Measurements from ENCODE around the gene CDC73.

CDC73 gene

DNA sequence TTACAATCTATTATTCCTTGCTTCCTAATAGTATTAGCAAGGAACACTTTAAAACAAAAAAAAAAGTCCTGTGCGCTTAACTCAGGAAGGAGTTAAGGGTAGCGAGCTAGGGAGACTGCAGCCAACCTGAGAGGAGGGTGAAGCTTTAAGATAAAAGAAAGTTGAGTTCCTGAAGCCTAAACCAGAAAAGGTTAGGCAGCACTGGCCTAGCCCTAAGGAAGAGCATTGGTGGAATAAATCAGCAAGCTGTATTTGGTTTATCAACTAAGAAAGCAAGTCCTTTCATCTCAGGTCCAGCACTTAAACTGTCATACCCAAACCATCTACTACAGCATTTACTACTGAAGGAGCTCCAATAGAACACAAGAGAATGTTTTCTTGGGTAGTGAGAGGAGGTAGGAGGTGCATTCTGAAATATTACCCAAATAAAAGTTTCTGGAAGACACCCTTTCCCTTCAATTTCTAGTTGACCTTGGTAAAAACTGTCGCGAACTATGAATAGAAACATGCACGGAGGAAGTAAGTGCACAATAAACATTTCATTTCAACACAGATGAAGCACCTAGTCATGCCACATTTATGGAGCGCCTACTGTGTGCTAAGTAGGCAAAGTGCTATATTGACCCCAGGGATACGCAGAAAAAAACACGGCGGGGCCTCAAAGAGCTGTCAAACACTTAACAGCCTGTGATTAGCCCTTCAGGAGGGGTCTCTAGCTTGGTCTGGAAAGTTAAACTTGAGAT, 17.9 kb upstream of the CDC73 start:
- TF ChIP-seq, protein P1, sequence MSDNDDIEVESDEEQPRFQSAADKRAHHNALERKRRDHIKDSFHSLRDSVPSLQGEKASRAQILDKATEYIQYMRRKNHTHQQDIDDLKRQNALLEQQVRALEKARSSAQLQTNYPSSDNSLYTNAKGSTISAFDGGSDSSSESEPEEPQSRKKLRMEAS (IDR thresholded peaks at IDR 0.05), result no peak
- no peak for TF ChIP-seq TAF1 (IDR thresholded peaks at IDR 0.05; ENCODE audit: low read depth)
- TF ChIP-seq CREB1 (IDR thresholded peaks at IDR 0.05; ENCODE audit: low read depth), result no peak
- no peak for TF ChIP-seq EP300 (IDR thresholded peaks at IDR 0.05; ENCODE audit: borderline replicate concordance)
- TF ChIP-seq FOXM1 (IDR thresholded peaks at IDR 0.05; ENCODE audit: borderline replicate concordance, low read depth), result no peak
- TF ChIP-seq TEAD4 (IDR thresholded peaks at IDR 0.05), result no peak
- TF ChIP-seq ZBTB7A (IDR thresholded peaks at IDR 0.05; ENCODE audit: low read depth), result no peak
- TF ChIP-seq RAD21 (IDR thresholded peaks at IDR 0.05; ENCODE audit: low read depth), result no peak
- no peak for TF ChIP-seq CEBPB (IDR thresholded peaks at IDR 0.05)
- no peak for TF ChIP-seq YY1 (IDR thresholded peaks at IDR 0.05; ENCODE audit: low read depth)
- TF ChIP-seq, protein P2, sequence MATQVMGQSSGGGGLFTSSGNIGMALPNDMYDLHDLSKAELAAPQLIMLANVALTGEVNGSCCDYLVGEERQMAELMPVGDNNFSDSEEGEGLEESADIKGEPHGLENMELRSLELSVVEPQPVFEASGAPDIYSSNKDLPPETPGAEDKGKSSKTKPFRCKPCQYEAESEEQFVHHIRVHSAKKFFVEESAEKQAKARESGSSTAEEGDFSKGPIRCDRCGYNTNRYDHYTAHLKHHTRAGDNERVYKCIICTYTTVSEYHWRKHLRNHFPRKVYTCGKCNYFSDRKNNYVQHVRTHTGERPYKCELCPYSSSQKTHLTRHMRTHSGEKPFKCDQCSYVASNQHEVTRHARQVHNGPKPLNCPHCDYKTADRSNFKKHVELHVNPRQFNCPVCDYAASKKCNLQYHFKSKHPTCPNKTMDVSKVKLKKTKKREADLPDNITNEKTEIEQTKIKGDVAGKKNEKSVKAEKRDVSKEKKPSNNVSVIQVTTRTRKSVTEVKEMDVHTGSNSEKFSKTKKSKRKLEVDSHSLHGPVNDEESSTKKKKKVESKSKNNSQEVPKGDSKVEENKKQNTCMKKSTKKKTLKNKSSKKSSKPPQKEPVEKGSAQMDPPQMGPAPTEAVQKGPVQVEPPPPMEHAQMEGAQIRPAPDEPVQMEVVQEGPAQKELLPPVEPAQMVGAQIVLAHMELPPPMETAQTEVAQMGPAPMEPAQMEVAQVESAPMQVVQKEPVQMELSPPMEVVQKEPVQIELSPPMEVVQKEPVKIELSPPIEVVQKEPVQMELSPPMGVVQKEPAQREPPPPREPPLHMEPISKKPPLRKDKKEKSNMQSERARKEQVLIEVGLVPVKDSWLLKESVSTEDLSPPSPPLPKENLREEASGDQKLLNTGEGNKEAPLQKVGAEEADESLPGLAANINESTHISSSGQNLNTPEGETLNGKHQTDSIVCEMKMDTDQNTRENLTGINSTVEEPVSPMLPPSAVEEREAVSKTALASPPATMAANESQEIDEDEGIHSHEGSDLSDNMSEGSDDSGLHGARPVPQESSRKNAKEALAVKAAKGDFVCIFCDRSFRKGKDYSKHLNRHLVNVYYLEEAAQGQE (IDR thresholded peaks at IDR 0.05; ENCODE audit: low read depth), result no peak
- no peak for TF ChIP-seq EGR1 (IDR thresholded peaks at IDR 0.05)
- no peak for TF ChIP-seq TCF12 (IDR thresholded peaks at IDR 0.05; ENCODE audit: low read depth)
- TF ChIP-seq, protein P3, sequence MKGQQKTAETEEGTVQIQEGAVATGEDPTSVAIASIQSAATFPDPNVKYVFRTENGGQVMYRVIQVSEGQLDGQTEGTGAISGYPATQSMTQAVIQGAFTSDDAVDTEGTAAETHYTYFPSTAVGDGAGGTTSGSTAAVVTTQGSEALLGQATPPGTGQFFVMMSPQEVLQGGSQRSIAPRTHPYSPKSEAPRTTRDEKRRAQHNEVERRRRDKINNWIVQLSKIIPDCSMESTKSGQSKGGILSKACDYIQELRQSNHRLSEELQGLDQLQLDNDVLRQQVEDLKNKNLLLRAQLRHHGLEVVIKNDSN (IDR thresholded peaks at IDR 0.05), result no peak

DNA sequence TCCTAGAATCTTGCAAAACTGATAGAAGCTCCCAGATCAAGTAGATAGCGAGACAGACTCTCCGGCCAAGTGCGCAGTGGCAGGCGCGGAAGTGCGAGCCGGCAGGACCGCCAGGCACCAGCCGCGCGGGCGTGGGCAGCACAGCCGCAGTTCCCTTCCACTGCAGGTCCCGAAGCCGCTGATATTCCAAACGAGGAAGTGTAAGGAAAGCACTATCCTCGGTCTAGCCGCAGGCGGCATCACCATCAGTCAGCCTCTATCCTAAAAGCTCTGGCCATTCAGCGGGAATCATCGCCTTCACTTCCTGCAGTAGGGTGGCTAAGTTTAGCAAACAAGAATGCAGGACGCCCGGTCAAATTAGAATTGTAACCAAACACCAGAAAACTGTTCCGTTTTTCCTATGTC, 17.3 kb upstream of the CDC73 start:
- TF ChIP-seq CREB1 (IDR thresholded peaks at IDR 0.05; ENCODE audit: low read depth) (no peak), TEAD4 (IDR thresholded peaks at IDR 0.05) (0 out of 2 replicates have a peak, but pooled peaks have one; percentile 4)
- TF ChIP-seq, protein P2 (IDR thresholded peaks at IDR 0.05; ENCODE audit: low read depth), result no peak

DNA sequence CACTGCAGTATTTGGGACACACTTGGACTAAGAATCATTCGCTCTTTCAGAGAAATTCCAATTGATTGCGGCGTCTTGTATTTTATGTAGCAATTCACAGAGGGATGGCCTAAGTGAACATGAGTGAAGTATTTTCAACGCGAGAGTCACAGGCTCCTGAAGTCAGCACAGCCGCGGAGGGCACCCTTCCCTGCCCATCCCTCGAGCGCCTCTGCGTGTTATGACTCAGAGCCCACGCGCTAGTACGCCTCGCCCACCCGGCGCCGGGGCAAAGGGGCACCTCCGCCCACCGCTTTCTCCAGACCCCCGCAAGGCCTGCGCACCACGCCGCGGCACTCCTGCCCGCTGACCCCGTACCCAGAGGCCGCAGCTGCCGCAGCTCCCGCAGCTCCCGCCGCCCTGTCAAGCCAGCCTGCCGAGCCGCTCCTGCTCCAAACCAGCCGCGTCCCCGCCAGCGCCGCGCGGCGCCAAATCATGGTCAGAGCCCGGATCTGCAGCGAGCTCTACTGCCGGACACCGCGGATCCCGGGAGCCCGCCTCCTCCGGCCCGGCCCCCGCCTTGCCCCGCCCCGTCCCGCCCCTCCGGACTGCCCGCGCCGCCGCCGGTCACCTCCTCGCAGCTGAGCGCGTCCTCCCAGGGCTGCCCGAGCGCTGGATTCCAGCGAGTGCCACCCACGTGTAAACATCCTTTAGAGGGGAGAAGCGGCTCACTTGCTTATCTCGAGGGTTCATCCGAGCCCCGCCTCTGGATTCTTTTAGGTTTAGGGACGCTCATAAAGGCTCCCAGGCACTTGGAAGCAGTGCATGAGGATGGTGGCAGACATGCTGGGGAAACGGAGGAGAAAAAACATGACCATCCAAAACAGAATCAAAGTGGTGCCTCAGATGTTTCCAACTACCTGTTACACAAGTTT, 16.7 kb upstream of the CDC73 start, which contains the start of gene GLRX2:
Gene GLRX2 (minus strand): TSS at position 508 of the 914 bp plus-strand sequence. CDS start 32 bp downstream, at position 476.
- TF ChIP-seq RAD21 (IDR thresholded peaks at IDR 0.05; ENCODE audit: low read depth), result peak; percentile 40
- TF ChIP-seq, protein P1 (IDR thresholded peaks at IDR 0.05), result peak; percentile 80
- peak; percentile 47 for TF ChIP-seq EGR1 (IDR thresholded peaks at IDR 0.05)
- TF ChIP-seq TAF1 (IDR thresholded peaks at IDR 0.05; ENCODE audit: low read depth), result peak; percentile 88
- peak; percentile 61; the same call in 1 of the 2 replicates for TF ChIP-seq ZBTB7A (IDR thresholded peaks at IDR 0.05; ENCODE audit: low read depth)
- TF ChIP-seq, protein P2 (IDR thresholded peaks at IDR 0.05; ENCODE audit: low read depth), result no peak
- TF ChIP-seq TEAD4 (IDR thresholded peaks at IDR 0.05), result peak; percentile 65
- TF ChIP-seq CEBPB (IDR thresholded peaks at IDR 0.05), result no peak
- no peak for TF ChIP-seq FOXM1 (IDR thresholded peaks at IDR 0.05; ENCODE audit: borderline replicate concordance, low read depth)

DNA sequence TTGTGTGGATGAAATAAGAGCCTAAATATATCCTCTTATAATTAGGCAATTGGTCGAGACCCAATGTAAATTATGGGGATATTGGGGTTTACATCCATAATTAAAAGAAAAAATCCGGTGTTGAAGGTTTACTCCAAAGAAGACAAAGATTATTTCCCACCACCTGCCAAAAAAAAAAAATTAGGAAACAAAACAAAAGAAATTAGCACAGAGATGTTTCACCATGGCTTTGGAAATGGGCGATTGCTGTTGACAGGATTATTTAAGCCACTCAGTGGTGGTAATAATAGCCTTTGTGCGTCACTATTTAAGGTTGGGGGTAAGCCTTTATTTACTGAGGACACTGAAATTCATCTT, 16.0 kb upstream of the CDC73 start:
- TF ChIP-seq EP300 (IDR thresholded peaks at IDR 0.05; ENCODE audit: borderline replicate concordance), result no peak
- no peak for TF ChIP-seq TEAD4 (IDR thresholded peaks at IDR 0.05)
- no peak for TF ChIP-seq RAD21 (IDR thresholded peaks at IDR 0.05; ENCODE audit: low read depth)
- TF ChIP-seq, protein P3 (IDR thresholded peaks at IDR 0.05), result no peak
- TF ChIP-seq CEBPB (IDR thresholded peaks at IDR 0.05), result no peak
- no peak for TF ChIP-seq EGR1 (IDR thresholded peaks at IDR 0.05)
- no peak for TF ChIP-seq TCF12 (IDR thresholded peaks at IDR 0.05; ENCODE audit: low read depth)
- TF ChIP-seq YY1 (IDR thresholded peaks at IDR 0.05; ENCODE audit: low read depth), result no peak
- TF ChIP-seq ZBTB7A (IDR thresholded peaks at IDR 0.05; ENCODE audit: low read depth), result no peak
- TF ChIP-seq, protein P2 (IDR thresholded peaks at IDR 0.05; ENCODE audit: low read depth), result no peak
- no peak for TF ChIP-seq NFIC (IDR thresholded peaks at IDR 0.05)
- TF ChIP-seq TAF1 (IDR thresholded peaks at IDR 0.05; ENCODE audit: low read depth), result no peak
- TF ChIP-seq, protein P1 (IDR thresholded peaks at IDR 0.05), result no peak
- no peak for TF ChIP-seq FOXM1 (IDR thresholded peaks at IDR 0.05; ENCODE audit: borderline replicate concordance, low read depth)
- no peak for TF ChIP-seq CREB1 (IDR thresholded peaks at IDR 0.05; ENCODE audit: low read depth)

Data from Ishikawa (cell line).